Pancreas (tissue), 10 donors: ENCODE measurements around the gene NSUN2. TPM values are rescaled to one million over a fixed set of nuclear protein-coding genes. Genes with fewer than 3 reads are reported as not detected.

Experiments
- ATAC-seq, 4 donors: fragments of 200-7000 bp; cut with Tn5 transposase; one replicate each; pipeline versions ENCODE4 v1.8.0 to v1.9.1; 2020; ENCODE audit warnings: mild to moderate bottlenecking in 4 of 4, moderate library complexity in 4 of 4
- DNase-seq, 6 donors: peaks; one replicate each; pipeline ENCODE4 v3.0.0-alpha.2; 2020
- FAIRE-seq: peaks from 2 replicates; lab custom pipeline; 2012; peaks lifted over from hg19 to GRCh38; lab: Jason Lieb, UNC
- H3K27ac ChIP-seq, 4 donors: fragments of 200-600 bp; sonication (generic); 1 replicate in 3 of 4; 2 replicates in 1 of 4; pipeline versions ENCODE4 v1.5.0 to v1.8.0; 2020
- H3K27me3 ChIP-seq, 4 donors: fragments of 200-600 bp; one replicate each; pipeline ENCODE4 v1.8.0; 2021
- H3K36me3 ChIP-seq, 3 donors: fragments of 200-600 bp; sonication (generic) in 1 of 3; one replicate each; pipeline versions ENCODE4 v1.5.0 to v1.8.0; 2020 to 2021
- H3K4me1 ChIP-seq, 3 donors: fragments of 200-600 bp; one replicate each; pipeline ENCODE4 v1.8.0; 2021
- H3K4me3 ChIP-seq, 4 donors: fragments of 200-600 bp; sonication (generic) in 2 of 4; one replicate each; pipeline versions ENCODE4 v1.5.0 to v1.8.0; 2020 to 2021
- H3K9me3 ChIP-seq, 4 donors: fragments of 200-600 bp; one replicate each; pipeline ENCODE4 v1.8.0; 2021
- WGBS, 2 donors: extraction: QIAGEN DNeasy Blood & Tissue Kit; methylation state at CpG; one replicate each; pipeline ENCODE4 v1.1.7; 2013; 5-methylcytosine and 5-hydroxymethylcytosine counted together
- intact Hi-C, 3 donors: fragments of 100-400 bp; cut with DNase I; formaldehyde crosslinking; loops; one replicate each; pipeline versions ENCODE4 v1.11.1 to v1.14.2; 2022
- polyA plus RNA-seq, 2 donors: library from polyadenylated mRNA; stranded (reverse); fragments of 200-250 nt; gene quantifications; one replicate each; pipeline ENCODE4 v1.2.3, GENCODE V29; 2013
- total RNA-seq, 6 donors: library from RNA; stranded (reverse); fragmentation: NEBNext Ultra II Directional in 4 of 6; extraction: Animal tissue kit (Norgen Biotek cat#: 25700) in 4 of 6; gene quantifications; one replicate each; pipeline versions ENCODE4 v1.2.1 to v1.2.4, GENCODE V29; 2021 to 2023
- TF ChIP-seq, protein P1 (sequence below), 4 donors: fragments of 200-600 bp; sonication (generic) in 3 of 4; IDR thresholded peaks; one replicate each; pipeline versions ENCODE4 v1.5.0 to v1.8.0; 2021; ENCODE audit warnings: antibody characterized with exemption in 4 of 4
- donor health status: healthy with polysubstance abuse.
- donor health status: DM: no; HTN: no; CAD: no; lungs with moderate emphysema.
- donor health status: DM: no; HTN: no; CAD: no.
- donor health status: control.
- donor health status: control.
- donor health status: Bipolar disorder and iron deficiency.
- donor health status: DM: yes; HTN: yes; CAD: no.
- donor health status: DM: no; HTN: no; CAD: no.
- donor health status: DM: no; HTN: no; CAD: no.
- donor health status: DM: yes; HTN: yes; CAD: no.

NSUN2 gene
- total and polyA plus RNA-seq, 8 donors: 15.6 to 56.4 (median 20.0) TPM

DNA sequence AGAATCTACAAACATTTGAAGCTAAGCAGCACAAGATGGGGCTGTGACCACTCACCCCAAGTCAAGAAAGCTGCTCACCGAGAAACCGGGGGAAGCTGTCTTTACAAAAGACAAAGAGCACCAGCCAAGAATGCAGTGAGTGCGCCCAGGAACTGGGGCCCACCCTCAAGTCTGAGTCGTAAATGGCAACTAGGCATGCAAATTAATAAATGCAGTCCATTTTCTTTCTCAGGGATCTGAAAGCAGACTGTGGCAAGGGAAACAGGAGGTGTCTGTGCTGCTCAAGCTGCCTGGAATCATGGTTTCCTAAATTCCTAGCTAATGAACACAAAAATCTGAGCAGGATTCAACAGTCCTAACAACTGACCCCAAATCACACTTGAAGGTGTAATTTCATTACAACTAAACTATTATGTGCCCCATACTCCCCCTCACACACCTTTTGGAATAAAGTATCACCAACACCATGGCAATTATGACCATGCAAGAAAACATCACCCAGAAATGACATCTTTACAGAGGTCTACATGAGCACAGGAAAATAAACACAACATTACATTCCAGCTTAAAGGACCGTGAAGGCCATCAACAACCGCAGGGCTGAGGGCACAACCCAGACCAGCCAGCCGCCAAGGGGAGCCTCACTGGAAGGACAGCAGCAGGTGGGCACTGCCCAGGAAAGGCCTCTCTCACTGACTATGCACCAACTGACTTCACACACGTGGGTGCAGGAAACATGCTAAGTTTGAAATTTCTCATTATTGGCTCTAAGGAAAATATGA is 17.6 kb downstream of the NSUN2 start:
- Histone ChIP-seq H3K36me3 (peaks cover 13 to 65% (median 22%) of the 10 kb centered on the region in 3 donors), H3K4me1 (no peaks in the 10 kb centered on the region), H3K9me3 (no peaks in the 10 kb centered on the region), H3K4me3 (no peak overlapping the region), H3K27me3 (no peaks in the 10 kb centered on the region), H3K27ac (no peak overlapping the region)
- TF ChIP-seq, protein P1, sequence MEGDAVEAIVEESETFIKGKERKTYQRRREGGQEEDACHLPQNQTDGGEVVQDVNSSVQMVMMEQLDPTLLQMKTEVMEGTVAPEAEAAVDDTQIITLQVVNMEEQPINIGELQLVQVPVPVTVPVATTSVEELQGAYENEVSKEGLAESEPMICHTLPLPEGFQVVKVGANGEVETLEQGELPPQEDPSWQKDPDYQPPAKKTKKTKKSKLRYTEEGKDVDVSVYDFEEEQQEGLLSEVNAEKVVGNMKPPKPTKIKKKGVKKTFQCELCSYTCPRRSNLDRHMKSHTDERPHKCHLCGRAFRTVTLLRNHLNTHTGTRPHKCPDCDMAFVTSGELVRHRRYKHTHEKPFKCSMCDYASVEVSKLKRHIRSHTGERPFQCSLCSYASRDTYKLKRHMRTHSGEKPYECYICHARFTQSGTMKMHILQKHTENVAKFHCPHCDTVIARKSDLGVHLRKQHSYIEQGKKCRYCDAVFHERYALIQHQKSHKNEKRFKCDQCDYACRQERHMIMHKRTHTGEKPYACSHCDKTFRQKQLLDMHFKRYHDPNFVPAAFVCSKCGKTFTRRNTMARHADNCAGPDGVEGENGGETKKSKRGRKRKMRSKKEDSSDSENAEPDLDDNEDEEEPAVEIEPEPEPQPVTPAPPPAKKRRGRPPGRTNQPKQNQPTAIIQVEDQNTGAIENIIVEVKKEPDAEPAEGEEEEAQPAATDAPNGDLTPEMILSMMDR (IDR thresholded peaks at IDR 0.05): no peak
- intact Hi-C loops: no loop called here
- no peak for ATAC-seq
- no peak for DNase-seq
- whole genome bisulfite sequencing, 2 donors: 89 to 94% methylated on average over 8 of the region's 8 CpGs
- no peak for FAIRE-seq

DNA sequence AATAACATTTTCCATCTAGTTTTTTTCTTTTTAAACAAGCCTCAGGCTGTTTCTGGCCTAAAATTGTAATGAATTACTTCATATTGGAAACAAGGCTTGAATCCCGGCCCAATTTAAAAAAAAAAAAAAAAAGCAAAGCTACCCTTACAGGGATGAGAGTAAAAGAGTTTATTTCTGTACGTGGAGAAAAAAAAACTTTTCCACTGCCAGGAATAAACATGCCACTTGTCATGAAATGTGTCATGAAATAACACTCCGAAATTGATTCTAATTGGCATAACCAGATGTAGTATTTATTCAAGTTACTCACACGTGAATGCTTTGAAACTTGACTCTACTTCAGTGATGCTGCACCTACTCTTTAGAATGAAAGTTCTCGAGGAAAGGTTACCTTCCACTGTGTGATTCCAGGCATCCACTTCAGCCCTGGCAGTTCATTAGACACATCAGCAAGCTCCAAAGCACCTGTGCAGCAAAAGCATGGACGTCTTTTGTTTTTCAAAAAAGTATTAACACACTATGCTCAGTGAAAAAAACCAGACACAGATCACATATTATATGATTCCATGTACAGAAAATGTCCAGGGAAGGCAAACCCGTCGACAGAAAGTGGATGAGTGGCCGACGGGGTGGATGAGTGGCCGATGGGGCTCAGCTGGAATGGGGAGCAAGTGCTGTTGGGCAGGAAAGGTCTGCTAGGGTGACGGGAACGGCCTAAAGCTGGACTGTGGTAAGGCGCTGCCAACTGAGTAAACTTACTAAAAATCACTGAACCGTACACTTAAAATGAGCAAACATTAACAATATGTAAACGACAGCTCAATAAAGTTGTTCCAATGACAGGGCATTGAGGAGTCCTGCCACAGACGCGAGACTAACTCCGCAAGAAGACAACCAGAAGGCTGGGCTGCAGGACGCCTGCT is 21.2 kb downstream of the NSUN2 start:
- H3K9me3 ChIP-seq: no peaks in the 10 kb centered on the region
- ATAC-seq (peak in 1 of 4 donors; percentile 14), FAIRE-seq (no peak), DNase-seq (no peak)
- WGBS, 2 donors: 79 to 81% methylated on average over 20 of the region's 20 CpGs
- H3K27ac ChIP-seq: no peak overlapping the region
- TF ChIP-seq, protein P1 (IDR thresholded peaks at IDR 0.05): no peak
- intact Hi-C loops: no loop called here
- H3K4me1 ChIP-seq: no peaks in the 10 kb centered on the region
- H3K4me3 ChIP-seq: no peak overlapping the region
- H3K36me3 ChIP-seq: peaks cover 13 to 68% (median 34%) of the 10 kb centered on the region in 3 donors
- H3K27me3 ChIP-seq: no peaks in the 10 kb centered on the region

DNA sequence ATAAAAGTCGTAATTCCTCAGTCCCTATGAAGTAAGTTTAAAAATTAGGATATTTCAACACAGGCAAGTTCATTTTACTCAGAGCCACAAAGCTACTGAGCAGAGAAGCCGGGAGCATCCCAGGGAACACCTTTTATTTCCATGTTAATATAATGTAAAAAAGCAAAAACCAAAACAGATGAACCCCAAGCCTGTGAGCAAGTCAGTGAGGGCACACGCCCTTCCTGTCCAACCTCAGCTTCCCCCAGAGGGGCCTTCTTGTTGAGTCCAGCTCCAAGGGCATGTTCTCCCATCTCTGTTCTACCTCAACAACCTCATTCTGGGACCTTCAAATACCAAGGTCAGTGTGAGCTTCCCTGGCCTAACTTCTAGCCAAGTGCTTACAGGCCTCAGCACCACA is 24.8 kb downstream of the NSUN2 start:
- no peak for ATAC-seq
- no peaks in the 10 kb centered on the region for H3K9me3 ChIP-seq
- no peak for FAIRE-seq
- H3K4me3 ChIP-seq: no peak overlapping the region
- 88 to 96% methylated on average over 3 of the region's 3 CpGs for WGBS, 2 donors
- peaks cover 9 to 83% (median 37%) of the 10 kb centered on the region in 3 donors for H3K36me3 ChIP-seq
- H3K27ac ChIP-seq: no peak overlapping the region
- TF ChIP-seq, protein P1 (IDR thresholded peaks at IDR 0.05): no peak
- H3K27me3 ChIP-seq: no peaks in the 10 kb centered on the region
- intact Hi-C loops: no loop called here
- no peak for DNase-seq
- no peaks in the 10 kb centered on the region for H3K4me1 ChIP-seq

DNA sequence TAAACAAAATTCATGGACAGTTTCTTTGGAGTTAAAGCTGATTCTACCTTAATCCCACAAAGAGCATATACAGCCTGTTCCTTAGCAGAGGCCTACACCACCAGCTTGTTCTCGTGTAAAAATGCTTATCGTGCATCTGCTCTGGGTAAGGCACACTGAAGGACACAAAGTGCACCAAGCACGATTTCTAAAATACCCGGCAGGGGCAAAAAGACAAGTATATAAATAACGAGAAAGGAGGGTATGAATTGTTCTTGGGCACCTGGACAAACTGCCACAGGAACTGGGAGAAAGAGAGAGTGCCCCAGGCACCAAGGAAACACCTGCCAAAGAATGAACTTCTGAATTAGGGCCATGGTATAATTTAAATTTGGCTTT is 25.3 kb downstream of the NSUN2 start:
- FAIRE-seq (no peak), DNase-seq (no peak), ATAC-seq (no peak)
- TF ChIP-seq, protein P1 (IDR thresholded peaks at IDR 0.05): no peak
- Histone ChIP-seq H3K9me3 (no peaks in the 10 kb centered on the region), H3K27me3 (no peaks in the 10 kb centered on the region), H3K27ac (no peak overlapping the region), H3K4me3 (no peak overlapping the region), H3K36me3 (peaks cover 9 to 86% (median 36%) of the 10 kb centered on the region in 3 donors), H3K4me1 (no peaks in the 10 kb centered on the region)
- intact Hi-C loops: no loop called here
- 78 to 80% methylated on average over 5 of the region's 5 CpGs for WGBS, 2 donors
